NCI-H2227 (cell line): ENCODE measurements around the gene PCBP2.

Experiments used
- DNase-seq: peaks from one replicate; lab custom pipeline; 2025; ENCODE audit not compliant: unreplicated experiment; lab: John Stamatoyannopoulos, UW

The PCBP2 gene

GRCh38 chr12:53492830-53493609, 41.1 kb downstream of the PCBP2 start:
- DNase-seq: peak; percentile 95

- peak; percentile 54 for DNase-seq
Observed at GRCh38 chr12:53493610-53494391, 41.9 kb downstream of the PCBP2 start.

- peak; percentile 34 for DNase-seq
Observed at GRCh38 chr12:53495903-53496751, 44.2 kb downstream of the PCBP2 start.

- no peak for DNase-seq
Observed at GRCh38 chr12:53496752-53497032, 44.8 kb downstream of the PCBP2 start.

GRCh38 chr12:53497461-53497860, 45.6 kb downstream of the PCBP2 start:
- no peak for DNase-seq

- no peak for DNase-seq
Observed at GRCh38 chr12:53498235-53498630, 46.3 kb downstream of the PCBP2 start.

- DNase-seq: peak; percentile 75
Observed at GRCh38 chr12:53499266-53500141, 47.6 kb downstream of the PCBP2 start, which contains the start of gene MAP3K12. Gene MAP3K12 (minus strand): TSS chr12:53499458. CDS start chr12:53487391, 12,067 bp downstream.

GRCh38 chr12:53500142-53500775, 48.4 kb downstream of the PCBP2 start:
- peak; percentile 47 for DNase-seq

GRCh38 chr12:53500776-53501614, 49.1 kb downstream of the PCBP2 start, which contains the start of gene TARBP2:
Gene TARBP2 (plus strand): TSS chr12:53501283. CDS start chr12:53501409, 126 bp downstream.
- DNase-seq: peak; percentile 97

- no peak for DNase-seq
Observed at GRCh38 chr12:53501615-53502181, 49.8 kb downstream of the PCBP2 start.

GRCh38 chr12:53502331-53502730, 50.4 kb downstream of the PCBP2 start:
- no peak for DNase-seq

- DNase-seq: no peak
Observed at GRCh38 chr12:53502983-53503728, 51.3 kb downstream of the PCBP2 start.

- no peak for DNase-seq
Observed at GRCh38 chr12:53504004-53504920, 52.4 kb downstream of the PCBP2 start.

- DNase-seq: no peak
Observed at GRCh38 chr12:53505086-53505485, 53.2 kb downstream of the PCBP2 start.

GRCh38 chr12:53505555-53506449, 53.9 kb downstream of the PCBP2 start:
- DNase-seq: no peak

- no peak for DNase-seq
Observed at GRCh38 chr12:53506450-53506785, 54.5 kb downstream of the PCBP2 start.
